Measurements from ENCODE around the gene USP13.

The USP13 gene

DNA sequence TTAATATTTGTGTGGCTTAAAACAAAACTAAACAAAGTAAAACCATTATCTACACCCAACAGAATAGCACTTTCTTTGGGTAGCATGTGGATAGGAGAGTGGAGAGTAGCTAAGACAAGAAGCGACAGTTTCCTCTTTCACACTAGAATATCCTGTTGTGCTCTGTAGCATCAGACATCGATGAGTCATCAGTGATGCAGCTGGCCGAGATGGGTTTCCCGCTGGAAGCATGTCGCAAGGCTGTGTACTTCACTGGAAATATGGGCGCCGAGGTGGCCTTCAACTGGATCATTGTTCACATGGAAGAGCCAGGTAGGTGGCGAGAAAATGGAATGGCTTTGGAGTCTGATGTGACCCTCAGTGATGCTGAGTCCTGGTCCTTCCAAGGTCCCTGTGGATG lies 108.1 kb downstream of the USP13 start:
- TF ChIP-seq, protein P1, sequence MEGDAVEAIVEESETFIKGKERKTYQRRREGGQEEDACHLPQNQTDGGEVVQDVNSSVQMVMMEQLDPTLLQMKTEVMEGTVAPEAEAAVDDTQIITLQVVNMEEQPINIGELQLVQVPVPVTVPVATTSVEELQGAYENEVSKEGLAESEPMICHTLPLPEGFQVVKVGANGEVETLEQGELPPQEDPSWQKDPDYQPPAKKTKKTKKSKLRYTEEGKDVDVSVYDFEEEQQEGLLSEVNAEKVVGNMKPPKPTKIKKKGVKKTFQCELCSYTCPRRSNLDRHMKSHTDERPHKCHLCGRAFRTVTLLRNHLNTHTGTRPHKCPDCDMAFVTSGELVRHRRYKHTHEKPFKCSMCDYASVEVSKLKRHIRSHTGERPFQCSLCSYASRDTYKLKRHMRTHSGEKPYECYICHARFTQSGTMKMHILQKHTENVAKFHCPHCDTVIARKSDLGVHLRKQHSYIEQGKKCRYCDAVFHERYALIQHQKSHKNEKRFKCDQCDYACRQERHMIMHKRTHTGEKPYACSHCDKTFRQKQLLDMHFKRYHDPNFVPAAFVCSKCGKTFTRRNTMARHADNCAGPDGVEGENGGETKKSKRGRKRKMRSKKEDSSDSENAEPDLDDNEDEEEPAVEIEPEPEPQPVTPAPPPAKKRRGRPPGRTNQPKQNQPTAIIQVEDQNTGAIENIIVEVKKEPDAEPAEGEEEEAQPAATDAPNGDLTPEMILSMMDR (conservative IDR thresholded peaks at IDR 0.05), result no peak
- H3K27ac ChIP-seq, result no peak overlapping the region

DNA sequence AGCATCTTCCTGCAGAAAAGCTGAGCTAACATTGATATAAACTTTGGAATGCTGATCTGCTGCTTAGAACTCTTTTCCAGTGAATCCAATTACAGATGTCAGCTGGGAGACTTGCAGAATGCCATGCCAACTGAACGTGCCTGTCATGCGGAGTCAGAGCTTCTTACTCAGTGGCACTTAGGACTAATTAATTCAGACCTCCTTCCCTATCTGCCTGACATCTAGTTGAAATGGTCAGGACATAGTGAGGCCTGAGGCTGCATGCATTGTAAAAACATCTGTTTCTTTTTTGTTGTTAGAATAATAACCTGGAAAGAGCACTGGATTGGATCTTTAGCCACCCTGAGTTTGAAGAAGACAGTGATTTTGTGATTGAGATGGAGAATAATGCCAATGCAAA lies 112.6 kb downstream of the USP13 start:
- H3K27ac ChIP-seq, result no peak overlapping the region
- TF ChIP-seq, protein P1 (conservative IDR thresholded peaks at IDR 0.05), result no peak

DNA sequence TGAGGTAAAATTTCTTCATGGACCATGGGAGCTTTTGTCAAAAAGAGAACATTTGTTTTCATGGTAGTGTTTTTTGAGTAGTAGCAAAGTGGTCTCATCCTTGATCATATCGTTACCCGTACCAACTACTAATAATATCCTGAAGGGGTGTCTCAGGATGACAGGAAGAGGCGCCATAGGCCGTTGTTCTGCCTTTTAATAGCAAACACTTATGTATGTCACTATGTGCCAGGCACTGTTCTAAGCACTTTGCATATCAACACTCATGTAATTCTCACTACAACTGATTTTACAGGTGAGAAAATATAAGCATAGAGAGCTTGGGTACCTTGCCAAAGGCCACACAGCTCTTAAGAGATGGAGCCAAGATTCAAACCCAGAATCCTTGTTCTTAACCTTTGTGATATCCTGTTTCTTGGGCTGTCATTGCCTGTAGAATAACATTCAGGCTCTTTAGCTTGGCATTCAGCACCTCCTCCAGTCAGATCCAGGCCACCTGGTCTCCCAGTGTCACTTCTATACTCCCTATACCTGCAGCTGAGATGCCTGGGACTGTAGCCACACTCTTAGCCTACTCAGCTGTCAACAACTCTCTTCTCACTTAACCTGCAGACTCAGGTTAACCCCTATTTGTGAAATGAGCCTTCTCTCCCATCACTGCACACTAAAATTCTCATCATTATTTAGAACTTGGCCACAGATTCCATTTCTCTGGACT lies 113.7 kb downstream of the USP13 start:
- H3K27ac ChIP-seq, result no peak overlapping the region
- TF ChIP-seq, protein P1 (conservative IDR thresholded peaks at IDR 0.05), result no peak

DNA sequence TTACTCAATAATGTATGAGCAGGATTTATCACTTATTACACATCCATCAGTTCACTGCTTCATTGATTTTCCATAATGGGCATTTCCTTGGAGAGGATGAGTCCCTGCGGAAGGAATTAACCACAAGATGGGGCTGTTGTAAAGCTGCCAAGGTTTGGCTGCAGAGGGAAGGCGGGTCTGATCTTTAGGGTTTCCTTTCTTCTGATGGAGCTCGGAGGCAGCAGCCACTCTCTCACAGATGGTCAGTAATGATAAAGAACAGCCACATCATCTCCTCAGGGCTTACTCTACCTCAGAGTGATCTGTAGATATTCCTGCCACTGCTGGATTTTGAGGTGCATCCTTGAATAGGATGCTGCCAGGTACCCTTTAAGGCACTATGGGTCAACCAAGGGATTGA lies 115.2 kb downstream of the USP13 start:
- TF ChIP-seq, protein P1 (conservative IDR thresholded peaks at IDR 0.05), result peak; percentile 93
- no peak overlapping the region for H3K27ac ChIP-seq

DNA sequence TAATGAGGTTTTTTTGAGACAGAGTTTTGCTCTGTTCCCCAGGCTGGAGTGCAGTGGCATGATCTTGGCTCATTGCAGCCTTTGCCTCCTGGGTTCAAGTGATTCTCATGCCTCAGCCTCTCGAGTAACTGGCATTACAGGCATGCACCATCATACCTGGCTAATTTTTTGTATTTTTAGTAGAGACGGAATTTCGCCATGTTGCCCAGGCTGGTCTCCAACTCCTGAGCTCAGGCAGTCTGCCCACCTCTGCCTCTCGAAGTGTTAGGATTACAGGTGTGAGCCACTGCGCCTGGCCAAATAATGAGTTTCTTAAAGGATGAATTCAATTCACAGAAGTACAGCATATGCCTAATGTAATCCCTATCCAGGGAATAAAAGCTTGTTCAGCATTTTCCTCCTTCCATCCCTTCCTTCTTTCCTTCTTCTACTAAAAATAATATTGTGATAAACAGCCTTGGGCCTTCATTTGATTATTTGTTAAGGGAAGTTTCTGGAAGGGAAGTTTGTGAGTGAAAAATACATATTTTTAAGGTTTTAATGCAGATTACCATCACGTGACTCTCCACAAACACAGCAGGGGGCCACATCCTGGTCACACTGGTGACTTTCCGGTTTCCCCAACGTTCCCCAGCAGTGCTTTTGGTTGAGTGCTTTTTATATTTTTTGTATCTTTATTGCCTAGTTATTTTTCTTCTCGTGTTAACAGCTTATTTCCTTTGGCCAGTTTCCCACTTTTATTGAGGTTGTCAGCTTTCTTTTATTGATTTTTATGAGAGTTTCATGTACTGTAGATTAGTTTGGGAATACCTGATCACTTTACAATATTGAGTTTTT lies 116.8 kb downstream of the USP13 start:
- H3K27ac ChIP-seq, result peak overlapping the region; percentile 62
- TF ChIP-seq, protein P1 (conservative IDR thresholded peaks at IDR 0.05), result no peak

DNA sequence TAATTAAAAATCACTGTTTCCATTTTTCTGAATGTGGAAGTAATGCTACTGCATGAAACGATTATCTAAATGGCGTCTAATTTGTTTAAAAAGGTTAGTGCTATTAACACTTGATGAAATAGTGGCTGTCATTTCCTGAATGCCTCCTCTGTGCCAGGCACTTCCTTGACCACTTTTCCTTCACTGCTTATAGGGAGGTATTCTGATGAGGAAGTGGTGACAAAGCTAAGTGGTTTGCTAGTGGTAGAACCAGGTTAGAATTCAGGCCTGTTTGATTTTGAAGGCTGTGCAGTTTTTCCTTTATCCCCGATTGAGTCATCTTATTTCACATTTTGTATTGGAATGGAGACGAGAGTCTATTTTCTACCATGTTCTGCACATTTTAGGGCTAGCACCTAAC lies 119.0 kb downstream of the USP13 start:
- no peak overlapping the region for H3K27ac ChIP-seq

DNA sequence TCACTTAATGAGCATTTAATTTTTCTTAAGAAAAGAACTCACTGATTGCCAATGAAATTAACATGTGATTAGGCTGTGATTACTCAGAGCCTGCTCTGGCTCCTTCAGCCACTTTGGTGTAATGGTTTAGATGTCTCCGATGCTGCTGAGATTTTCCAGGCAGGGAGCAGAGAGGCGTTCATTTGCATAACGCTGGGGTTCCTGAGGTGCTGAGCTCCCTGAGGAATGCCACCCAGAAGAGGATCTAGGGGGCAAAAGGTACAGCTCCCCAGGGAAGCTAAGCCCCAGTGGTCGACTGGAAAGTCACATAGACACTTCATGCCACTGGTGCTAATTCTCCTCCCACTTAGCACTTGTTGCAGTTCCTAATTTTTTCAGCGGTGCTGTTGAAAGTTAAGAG lies 119.5 kb downstream of the USP13 start:
- TF ChIP-seq, protein P1 (conservative IDR thresholded peaks at IDR 0.05), result no peak

More for the DNA sequence above, 119.0 kb downstream of the USP13 start:
- TF ChIP-seq, protein P1 (conservative IDR thresholded peaks at IDR 0.05), result no peak

More for the DNA sequence above, 119.5 kb downstream of the USP13 start:
- no peak overlapping the region for H3K27ac ChIP-seq
